K562 (cell line): ENCODE results near the gene USP2. TPM values are rescaled to one million over a fixed set of nuclear protein-coding genes. Genes with fewer than 3 reads are reported as not detected.

Experiments
- ATAC-seq: fragments of 200-7000 bp; cut with Tn5 transposase; 3 replicates; pipeline ENCODE4 v1.9.1; 2020; ENCODE audit warnings: moderate library complexity
- BruUV-seq: library from RNA; stranded (reverse); fragments of 400-500 nt; replicated peaks from 2 replicates; lab custom pipeline; 2021; lab: Mats Ljungman, UMichigan
- CTCF ChIA-PET: fragments of 300-600 bp; formaldehyde crosslinking; extraction: SDS; loops from one replicate; lab custom pipeline; 2021; ENCODE audit warnings: low intra/inter-chr PET ratio; lab: Yijun Ruan, JAX
- POLR2A ChIA-PET: fragments of 300-600, 350-650 bp; sonication (Branson Sonifier 250); formaldehyde crosslinking; extraction: SDS; loops from one replicate; lab custom pipeline; 2021; ENCODE audit warnings: antibody characterized with exemption, inconsistent platforms; lab: Yijun Ruan, JAX
- DNase-seq, 4 experiments: peaks; one replicate each; pipeline versions ENCODE4 v3.0.0 to v3.0.0-alpha.2; 2011 to 2018; ENCODE audit warnings: low spot score in 3 of 4, mixed read lengths in 3 of 4; ENCODE audit errors: extremely low read depth in 1 of 4
- FAIRE-seq: peaks from 2 replicates; lab custom pipeline; 2011; peaks lifted over from hg19 to GRCh38; lab: Jason Lieb, UNC
- H2AFZ ChIP-seq: 2 replicates; pipeline ENCODE4 v1.6.0; 2011; ENCODE audit warnings: low read depth, low read length, control low read depth, inconsistent platforms
- H3K27ac ChIP-seq: fragments of 200-600 bp; 3 replicates; pipeline ENCODE4 v1.8.0; 2011; ENCODE audit warnings: low read depth, mild to moderate bottlenecking, control low read depth, inconsistent platforms, low read length, moderate library complexity, mixed read lengths; ENCODE audit errors: extremely low read depth
- H3K27me3 ChIP-seq, 2 experiments: fragments of 300-600 bp in 1 of 2; 2 replicates in 1 of 2; 3 replicates in 1 of 2; pipeline versions ENCODE4 v1.6.0 to v1.8.0; 2011; ENCODE audit warnings: inconsistent platforms in 2 of 2, low read length in 2 of 2, mild to moderate bottlenecking in 1 of 2, mixed read lengths in 1 of 2, moderate library complexity in 1 of 2; ENCODE audit not compliant: control insufficient read depth in 2 of 2, insufficient read depth in 2 of 2
- H3K36me3 ChIP-seq: fragments of 300-600 bp; 3 replicates; pipeline ENCODE4 v1.8.0; 2011; ENCODE audit warnings: mild to moderate bottlenecking, low read length, inconsistent platforms; ENCODE audit not compliant: control insufficient read depth, insufficient read depth
- H3K4me1 ChIP-seq, 2 experiments: fragments of 200-600 bp in 1 of 2; replicated peaks in 1 of 2; 2 replicates in 1 of 2; 3 replicates in 1 of 2; pipeline versions ENCODE4 v1.5.1 to v1.8.0; 2011; ENCODE audit warnings: inconsistent platforms in 2 of 2, low read length in 2 of 2, mild to moderate bottlenecking in 1 of 2, mixed read lengths in 1 of 2, moderate library complexity in 1 of 2; ENCODE audit not compliant: control insufficient read depth in 2 of 2, insufficient read depth in 2 of 2
- H3K4me2 ChIP-seq: 2 replicates; pipeline ENCODE4 v1.6.1; 2011; ENCODE audit warnings: low read length, control low read depth, inconsistent platforms, mixed read lengths; ENCODE audit not compliant: insufficient read depth
- H3K4me3 ChIP-seq: fragments of 200-600 bp; sonication (generic), shearing (Covaris generic); 2 replicates; pipeline ENCODE4 v1.5.1; 2016; ENCODE audit warnings: control low read depth, inconsistent platforms
- H3K79me2 ChIP-seq: fragments of 200-600 bp; 3 replicates; pipeline ENCODE4 v1.8.0; 2011; ENCODE audit warnings: low read length, inconsistent platforms; ENCODE audit not compliant: control insufficient read depth, insufficient read depth
- H3K9ac ChIP-seq, 2 experiments: 2 replicates each; pipeline versions ENCODE4 v1.6.0 to v1.6.1; 2011; ENCODE audit warnings: low read depth in 2 of 2, low read length in 2 of 2, control low read depth in 1 of 2, inconsistent platforms in 1 of 2, mild to moderate bottlenecking in 1 of 2, mixed read lengths in 1 of 2; ENCODE audit not compliant: insufficient read depth in 1 of 2
- H3K9me1 ChIP-seq: one replicate; pipeline ENCODE4 v1.6.0; 2011; ENCODE audit warnings: inconsistent platforms, mild to moderate bottlenecking, low read length, moderate library complexity; ENCODE audit not compliant: control insufficient read depth, insufficient read depth
- H3K9me3 ChIP-seq: replicated peaks from 2 replicates; pipeline ENCODE4 v1.5.1; 2011; ENCODE audit warnings: low read depth, low read length, inconsistent platforms; ENCODE audit not compliant: control insufficient read depth, insufficient read depth
- H4K20me1 ChIP-seq: replicated peaks from 2 replicates; pipeline ENCODE4 v1.6.1; 2011; ENCODE audit warnings: low read length, inconsistent platforms, mixed read lengths; ENCODE audit not compliant: control insufficient read depth, insufficient read depth
- BCL6 ChIP-seq: fragments of 250-450 bp; sonication (Bioruptor Pico); IDR thresholded peaks from 2 replicates; pipeline ENCODE4 v1.4.0; 2020
- CBFA2T3 ChIP-seq: fragments of 450-650 bp; IDR thresholded peaks from 2 replicates; pipeline ENCODE4 v1.6.1; 2017
- FOSL1 ChIP-seq: fragments of 200-800 bp; sonication (Bioruptor generic); conservative IDR thresholded peaks from 2 replicates; pipeline ENCODE4 v1.6.1; 2016; ENCODE audit warnings: missing genetic modification characterization, missing compliant biosample characterization
- GATA2 ChIP-seq: sonication (generic); formaldehyde crosslinking; IDR thresholded peaks from 2 replicates; pipeline ENCODE4 v1.4.0; 2020; ENCODE audit warnings: mild to moderate bottlenecking, missing genetic modification reagents
- GTF2E2 ChIP-seq: fragments of 200-800 bp; sonication (Bioruptor generic); IDR thresholded peaks from 2 replicates; pipeline ENCODE4 v1.6.1; 2016; ENCODE audit warnings: missing genetic modification characterization, missing compliant biosample characterization
- HDAC1 ChIP-seq, 2 experiments: fragments of 450-650 bp; IDR thresholded peaks; 2 replicates each; pipeline ENCODE4 v1.6.1; 2016 to 2017; ENCODE audit warnings: inconsistent platforms in 1 of 2, mild to moderate bottlenecking in 1 of 2, moderate library complexity in 1 of 2
- HMG20A ChIP-seq: fragments of 450-650 bp; formaldehyde crosslinking; conservative IDR thresholded peaks from 2 replicates; pipeline ENCODE4 v1.4.0; 2020; ENCODE audit warnings: mild to moderate bottlenecking, mixed read lengths
- HMG20B ChIP-seq: fragments of 250-450 bp; sonication (Bioruptor Pico); IDR thresholded peaks from 2 replicates; pipeline ENCODE4 v1.5.0; 2021; ENCODE audit warnings: mild to moderate bottlenecking
- L3MBTL2 ChIP-seq: fragments of 450-650 bp; IDR thresholded peaks from 2 replicates; pipeline ENCODE4 v1.6.1; 2016; ENCODE audit warnings: mild to moderate bottlenecking, moderate library complexity
- NCOA4 ChIP-seq: fragments of 450-650 bp; IDR thresholded peaks from 2 replicates; pipeline ENCODE4 v1.6.1; 2018; ENCODE audit warnings: mild to moderate bottlenecking; ENCODE audit not compliant: partially characterized antibody
- NFE2 ChIP-seq: IDR thresholded peaks from 2 replicates; pipeline ENCODE4 v1.6.1; 2014; ENCODE audit warnings: antibody characterized with exemption, low read depth
- NR2C2 ChIP-seq, 2 experiments: fragments of 200-800 bp in 1 of 2; sonication (Bioruptor generic) in 1 of 2; sonication (generic) in 1 of 2; formaldehyde crosslinking in 1 of 2; IDR thresholded peaks; 2 replicates each; pipeline versions ENCODE4 v1.6.1 to v1.8.0; 2016 to 2022; ENCODE audit warnings: mild to moderate bottlenecking in 1 of 2, missing compliant biosample characterization in 1 of 2, missing genetic modification characterization in 1 of 2, missing genetic modification reagents in 1 of 2
- RB1 ChIP-seq: fragments of 450-650 bp; IDR thresholded peaks from 2 replicates; pipeline ENCODE4 v1.6.1; 2017; ENCODE audit warnings: low read depth, mild to moderate bottlenecking
- SIN3A ChIP-seq, 2 experiments: fragments of 150-350 bp in 1 of 2; IDR thresholded peaks; 2 replicates each; pipeline ENCODE4 v1.6.1; 2011 to 2016; ENCODE audit warnings: borderline replicate concordance in 2 of 2, low read depth in 2 of 2, low read length in 2 of 2, mild to moderate bottlenecking in 2 of 2, moderate library complexity in 2 of 2; ENCODE audit not compliant: control insufficient read depth in 1 of 2
- STAT5A ChIP-seq: IDR thresholded peaks from 2 replicates; pipeline ENCODE4 v1.6.1; 2012; ENCODE audit warnings: low read length, inconsistent platforms, borderline replicate concordance
- TEAD1 ChIP-seq, 2 experiments: fragments of 450-650 bp in 1 of 2; sonication (generic) in 1 of 2; formaldehyde crosslinking; IDR thresholded peaks; 2 replicates each; pipeline versions ENCODE4 v1.4.0 to v1.8.0; 2020 to 2022; ENCODE audit warnings: mild to moderate bottlenecking in 2 of 2, missing genetic modification reagents in 1 of 2
- TEAD2 ChIP-seq: fragments of 450-650 bp; IDR thresholded peaks from 2 replicates; pipeline ENCODE4 v1.6.1; 2016; ENCODE audit warnings: missing genetic modification characterization, control low read depth, missing compliant biosample characterization
- ZC3H8 ChIP-seq: fragments of 450-650 bp; IDR thresholded peaks from 2 replicates; pipeline ENCODE4 v1.6.1; 2017
- ZNF140 ChIP-seq: fragments of 250-450 bp; sonication (Bioruptor Pico); IDR thresholded peaks from 2 replicates; pipeline ENCODE4 v1.8.0; 2021; ENCODE audit warnings: moderate library complexity, mild to moderate bottlenecking, inconsistent platforms
- ZNF561 ChIP-seq: fragments of 450-650 bp; formaldehyde crosslinking; conservative IDR thresholded peaks from 2 replicates; pipeline ENCODE4 v1.4.0; 2020; ENCODE audit warnings: mild to moderate bottlenecking, moderate library complexity
- WGBS: fragments of 100-300 bp; shearing (Covaris generic); methylation state at CpG from one replicate; pipeline ENCODE4 v1.1.6; 2016; ENCODE audit warnings: low coverage, mixed read lengths; ENCODE audit not compliant: insufficient coverage; ENCODE audit errors: missing lambda C conversion rate; 5-methylcytosine and 5-hydroxymethylcytosine counted together
- in situ Hi-C: fragments of 300-500 bp; cut with MboI; formaldehyde crosslinking; loops from 4 replicates; pipeline ENCODE4 v1.15.0; 2018; ENCODE audit warnings: inconsistent platforms, mixed read lengths
- intact Hi-C: fragments of 100-400 bp; cut with micrococcal nuclease; formaldehyde crosslinking; loops from 2 replicates; pipeline ENCODE4 v1.14.2; 2022
- polyA plus RNA-seq, 8 experiments: library from polyadenylated mRNA; depleted of rRNA in 4 of 8; stranded (reverse) in 5 of 8; unstranded in 3 of 8; fragments of >200 nt; fragmentation: Nextera tagmentation in 2 of 8; fragmentation: Illumina TruSeq in 1 of 8; extraction: Ambion mirVana in 2 of 8; extraction: Trizol in 1 of 8; gene quantifications; 2 replicates each; pipeline versions ENCODE4 v1.2.1 to v1.2.3, GENCODE V29; 2011 to 2014; ENCODE audit warnings: inconsistent platforms in 1 of 8, missing spikeins in 1 of 8
- total RNA-seq, 7 experiments: library from RNA; depleted of rRNA in 6 of 7; stranded (reverse); fragments of >200 nt in 6 of 7; fragmentation: Illumina TruSeq in 2 of 7; extraction: Trizol in 2 of 7; gene quantifications; 2 replicates each; pipeline versions ENCODE4 v1.2.1 to v1.2.3, GENCODE V29; 2011 to 2021; ENCODE audit warnings: low replicate concordance in 1 of 7
- TF ChIP-seq, protein P1 (sequence below): sonication (generic); formaldehyde crosslinking; IDR thresholded peaks from 2 replicates; pipeline ENCODE4 v1.8.0; 2022; ENCODE audit warnings: mild to moderate bottlenecking, missing genetic modification reagents, borderline replicate concordance

The USP2 gene
- total and polyA plus RNA-seq, 9 of the 15 experiments (the other 6 are each of a cell fraction or from before 2014, with no cell fraction given), result 2.8 to 16.9 (median 3.9) TPM

DNA sequence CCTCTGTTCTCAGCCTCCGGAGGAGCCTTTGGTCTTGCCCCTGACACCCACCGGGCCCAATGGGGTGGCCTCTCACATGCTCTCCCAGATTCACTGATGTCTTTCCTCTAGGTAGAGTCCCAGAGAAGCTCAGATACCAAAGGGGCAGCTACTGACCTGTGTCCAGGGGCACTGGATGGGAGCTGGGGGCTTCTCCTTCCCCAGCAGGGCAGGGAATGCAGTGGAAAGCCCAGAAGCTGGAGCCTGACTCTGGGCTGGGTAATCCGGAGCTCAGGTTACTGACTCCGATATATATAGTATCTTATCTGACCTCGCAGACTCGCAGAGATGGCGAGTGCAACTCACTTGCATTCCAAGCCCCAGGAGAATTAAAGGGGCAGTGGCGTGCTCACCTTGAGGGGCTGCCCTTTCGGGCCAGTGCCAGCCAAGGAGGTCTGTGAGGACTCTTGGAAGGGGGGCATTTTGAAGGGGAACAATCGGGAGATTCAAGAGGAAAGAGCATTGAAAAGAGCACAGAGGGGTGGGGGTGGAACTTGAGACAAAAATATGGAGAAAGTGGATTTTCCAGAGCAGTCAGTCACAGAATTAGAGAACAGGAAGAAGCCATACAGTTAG lies 2.5 kb downstream of the USP2 start:
- Histone ChIP-seq H3K27ac (peak overlapping the region; percentile 72), H3K79me2 (peaks cover 25% of the 10 kb centered on the region), H3K4me2 (peak overlapping the region; percentile 71), H4K20me1 (peaks cover 5% of the 10 kb centered on the region; the same call in 1 of the 2 replicates), H3K4me3 (peak overlapping the region; percentile 26), H3K9me3 (no peaks in the 10 kb centered on the region; the same call in 1 of the 2 replicates), H3K9me1 (no peaks in the 10 kb centered on the region), H3K4me1 (peaks cover 64 to 72% of the 10 kb centered on the region in 2 experiments), H3K27me3 (no peaks in the 10 kb centered on the region), H3K9ac (peak overlapping the region; percentile 66 to 73), H2AFZ (0 out of 2 replicates have a peak overlapping the region, but pooled peaks have one; percentile 57), H3K36me3 (peaks cover 10% of the 10 kb centered on the region; the same call in 1 of the 3 replicates)
- peak; percentile 58 for ATAC-seq
- no TSS peak for BruUV-seq
- POLR2A ChIA-PET, result interaction anchor here (0.6 to 6.0 kb wide), 10 partner anchors 11 to 284 kb away, joined by 3 to 34 read pairs (median 3); no protein-coding TSS in a partner anchor
- intact Hi-C loops (loop anchor here (5.0 kb wide), 1 partner anchor 272 kb away; the partner anchor contains the start of gene C2CD2L), in situ Hi-C loops (no loop called here)
- CTCF ChIA-PET, result interaction anchor here (4.2 kb wide), 1 partner anchor 22 kb away, joined by 27 read pairs; no protein-coding TSS in a partner anchor
- peak; percentile 76 for FAIRE-seq
- peak in 3 of 4 experiments; percentile 23 to 85 (median 64) for DNase-seq
- WGBS, result under 1% methylated on average over 9 of the region's 10 CpGs
- TF ChIP-seq HMG20B (CRISPR knock-in tag) (no peak), TEAD2 (peak; percentile 65; the same call in 1 of the 2 replicates), ZC3H8 (no peak), GATA2 (peak; percentile 29; the same call in 1 of the 2 replicates), ZNF561 (CRISPR knock-in tag) (no peak), SIN3A (IDR thresholded peaks at IDR 0.05; ENCODE audit: borderline replicate concordance in 2 of 2, control insufficient read depth in 1 of 2, low read depth in 2 of 2, low read length in 2 of 2) (0 out of 4 replicates have a peak, but pooled peaks of 1 of the 2 experiments have one; percentile 17), NR2C2 (CRISPR knock-in tag; IDR thresholded peaks at IDR 0.05) (no peak), NR2C2 (tag; IDR thresholded peaks at IDR 0.05) (0 out of 2 replicates have a peak, but pooled peaks have one; percentile 24), STAT5A (peak; percentile 43; the same call in 1 of the 2 replicates), NFE2 (no peak), HDAC1 (IDR thresholded peaks at IDR 0.05) (peak in 1 of 2 experiments; percentile 23; a peak in 1 of 4 replicates), CBFA2T3 (peak; percentile 79), HMG20A (CRISPR knock-in tag) (no peak), ZNF140 (no peak), BCL6 (CRISPR knock-in tag) (no peak), NCOA4 (no peak), L3MBTL2 (peak; percentile 13; the same call in 1 of the 2 replicates), GTF2E2 (tag) (no peak), RB1 (no peak), TEAD1 (CRISPR knock-in tag; IDR thresholded peaks at IDR 0.05) (peak; percentile 82 to 96), FOSL1 (tag) (0 out of 2 replicates have a peak, but pooled peaks have one; percentile 17)
- TF ChIP-seq, protein P1, sequence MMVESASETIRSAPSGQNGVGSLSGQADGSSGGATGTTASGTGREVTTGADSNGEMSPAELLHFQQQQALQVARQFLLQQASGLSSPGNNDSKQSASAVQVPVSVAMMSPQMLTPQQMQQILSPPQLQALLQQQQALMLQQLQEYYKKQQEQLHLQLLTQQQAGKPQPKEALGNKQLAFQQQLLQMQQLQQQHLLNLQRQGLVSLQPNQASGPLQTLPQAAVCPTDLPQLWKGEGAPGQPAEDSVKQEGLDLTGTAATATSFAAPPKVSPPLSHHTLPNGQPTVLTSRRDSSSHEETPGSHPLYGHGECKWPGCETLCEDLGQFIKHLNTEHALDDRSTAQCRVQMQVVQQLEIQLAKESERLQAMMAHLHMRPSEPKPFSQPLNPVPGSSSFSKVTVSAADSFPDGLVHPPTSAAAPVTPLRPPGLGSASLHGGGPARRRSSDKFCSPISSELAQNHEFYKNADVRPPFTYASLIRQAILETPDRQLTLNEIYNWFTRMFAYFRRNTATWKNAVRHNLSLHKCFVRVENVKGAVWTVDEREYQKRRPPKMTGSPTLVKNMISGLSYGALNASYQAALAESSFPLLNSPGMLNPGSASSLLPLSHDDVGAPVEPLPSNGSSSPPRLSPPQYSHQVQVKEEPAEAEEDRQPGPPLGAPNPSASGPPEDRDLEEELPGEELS, result no peak
